ENCODE data around the gene CBX8.
A peak's percentile ranks its signal among the peaks of the same experiment; 100 is the strongest.

The CBX8 gene

GRCh38 chr17:79803421-79803996, 6.6 kb upstream of the CBX8 start:
- no peak for DNase-seq

DNA sequence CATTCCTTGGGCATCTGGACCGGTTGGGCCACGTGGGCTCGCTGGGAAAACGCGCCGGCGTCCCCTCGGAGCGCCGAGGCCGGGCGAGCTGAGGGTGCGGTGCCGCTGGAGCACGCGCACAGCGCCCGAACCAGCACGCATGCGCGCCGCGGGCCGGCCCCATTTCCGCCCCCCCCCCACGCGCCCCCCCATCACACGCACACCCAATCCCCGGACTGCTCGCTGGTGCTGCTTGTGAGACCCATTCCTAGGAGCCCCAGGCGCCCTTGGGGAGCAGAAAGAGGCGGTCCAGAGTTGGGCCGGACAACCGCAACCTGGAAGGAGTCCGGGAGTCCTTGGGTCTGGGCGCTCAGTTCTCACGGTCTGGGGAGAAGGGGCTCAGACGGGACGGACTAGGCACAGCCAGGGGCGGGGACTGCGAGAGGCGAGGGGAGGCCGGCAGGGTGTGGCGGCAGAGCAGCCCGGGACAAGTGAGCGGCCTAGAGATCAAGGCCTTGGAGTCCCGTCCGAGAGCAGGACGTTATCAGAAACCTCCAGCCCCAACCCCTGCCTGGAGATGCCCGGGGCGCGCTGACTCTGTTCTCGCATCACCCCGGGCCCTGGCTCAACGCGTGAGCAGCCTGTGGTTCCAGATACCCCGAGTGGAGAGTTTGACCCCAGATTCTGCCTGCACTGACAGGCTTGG, 6.0 kb upstream of the CBX8 start:
- no peak for DNase-seq

DNA sequence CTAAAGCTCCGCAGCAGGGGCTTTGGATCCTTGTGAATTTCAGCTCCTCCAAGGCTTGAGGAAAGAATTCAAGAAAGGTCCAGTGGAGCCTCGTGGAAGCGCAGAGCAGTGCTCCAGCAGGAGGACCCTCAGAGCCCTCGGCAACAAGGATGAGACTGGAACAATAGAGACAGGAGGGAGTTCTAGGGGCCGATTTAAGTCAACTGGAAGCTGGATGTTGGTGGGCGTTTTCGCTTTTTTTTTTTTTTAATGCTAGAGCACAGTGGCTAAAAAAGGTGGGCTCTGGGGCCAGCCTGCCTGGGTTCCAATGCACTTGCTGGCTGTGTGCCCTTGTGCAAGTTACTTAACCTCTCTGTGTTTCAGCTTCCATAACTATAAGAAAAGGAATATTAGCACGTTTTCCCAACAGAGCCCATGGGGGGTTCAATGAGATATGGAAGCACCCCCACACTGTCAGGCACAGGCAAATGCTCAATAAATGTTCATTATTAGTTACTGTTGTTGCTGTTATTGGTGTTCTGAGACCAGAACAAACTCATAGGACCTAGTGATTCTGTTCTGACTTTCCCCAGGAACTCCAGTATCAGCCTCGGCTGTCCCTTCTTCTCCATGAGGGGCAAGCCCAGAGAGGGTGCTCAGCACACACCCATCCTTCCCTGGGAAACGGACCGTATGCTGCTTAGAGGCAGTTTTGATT, 5.3 kb upstream of the CBX8 start:
- DNase-seq = no peak

- DNase-seq = no peak
Observed at GRCh38 chr17:79801156-79802038, 4.5 kb upstream of the CBX8 start.

DNA sequence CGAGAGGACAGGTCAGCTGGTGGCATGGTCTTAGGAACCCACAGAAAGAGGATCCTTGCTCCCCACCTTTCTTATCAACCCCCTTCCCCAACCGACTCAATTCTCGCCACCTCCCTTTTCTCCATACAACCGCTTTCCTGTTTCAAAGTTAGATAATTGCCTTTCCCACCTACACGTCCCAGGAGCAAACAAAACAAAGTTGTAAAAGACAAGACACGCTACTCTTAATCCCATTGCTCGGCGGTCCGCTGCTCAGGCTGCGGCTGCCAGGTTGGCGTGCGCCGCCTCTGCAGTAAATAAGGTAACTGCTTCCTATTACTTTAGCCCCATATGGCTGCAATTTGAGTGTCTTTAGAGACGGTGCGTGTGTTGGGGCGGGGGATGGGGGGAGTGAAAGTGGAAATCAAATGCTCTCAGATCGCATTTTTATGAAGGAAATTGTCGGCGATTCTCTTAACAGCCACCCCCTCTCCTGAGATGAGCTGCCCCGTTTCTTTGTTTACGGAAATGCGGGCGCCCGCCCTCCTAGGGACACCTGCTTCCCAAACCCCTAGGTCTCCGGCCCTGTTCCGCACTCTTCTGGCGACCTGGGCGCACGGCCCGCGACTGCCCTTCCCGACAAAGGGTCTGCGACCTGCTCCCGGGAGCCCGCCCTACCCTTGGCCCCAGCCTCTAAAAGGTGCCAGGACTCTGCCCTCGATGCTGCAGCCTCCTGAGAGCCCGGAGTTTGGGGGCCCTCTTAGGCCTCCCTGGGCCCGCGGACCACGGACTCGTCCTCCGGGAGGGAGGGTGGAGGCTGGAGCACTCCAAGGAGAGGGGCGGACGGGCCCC, 3.7 kb upstream of the CBX8 start:
- peak; percentile 30 for DNase-seq

DNA sequence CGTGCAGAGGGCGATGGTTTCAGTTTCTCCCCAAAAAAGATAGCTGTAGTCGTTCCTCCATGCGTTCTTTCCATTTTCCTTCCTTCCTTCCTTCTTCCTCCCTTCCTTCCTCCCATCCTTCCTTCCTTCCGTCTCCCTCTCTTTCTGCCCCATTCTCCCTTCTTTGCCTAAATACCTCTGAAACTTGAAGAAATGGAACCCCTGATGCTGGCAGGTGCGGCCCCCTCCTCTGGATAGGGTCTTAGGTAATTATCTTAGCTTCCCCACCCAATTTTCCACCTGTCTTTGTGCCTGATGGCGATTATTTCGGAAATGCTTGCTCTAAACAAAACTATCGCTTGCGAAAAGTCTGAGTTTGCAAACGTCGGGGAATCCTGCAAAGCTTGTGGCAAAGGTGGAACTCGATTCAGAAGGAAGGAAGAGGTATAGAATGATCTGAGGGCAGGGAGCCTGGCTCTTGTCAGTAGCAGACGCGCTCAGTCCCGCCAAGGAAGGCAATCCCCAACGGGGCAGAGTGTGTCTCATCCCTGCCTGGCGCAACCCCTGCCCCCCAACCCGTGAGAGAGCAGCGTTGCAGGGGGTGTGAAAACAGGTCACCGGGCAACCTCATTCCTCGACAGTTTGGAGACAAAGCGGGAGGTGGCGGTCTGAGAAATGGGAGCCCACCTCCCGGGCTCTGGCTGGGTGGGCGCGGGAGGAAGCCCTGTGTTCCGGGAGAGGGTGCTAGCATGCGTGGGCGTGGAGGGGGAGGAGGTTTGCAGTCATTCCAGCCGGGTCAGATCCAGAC, 2.9 kb upstream of the CBX8 start:
- DNase-seq = no peak

DNA sequence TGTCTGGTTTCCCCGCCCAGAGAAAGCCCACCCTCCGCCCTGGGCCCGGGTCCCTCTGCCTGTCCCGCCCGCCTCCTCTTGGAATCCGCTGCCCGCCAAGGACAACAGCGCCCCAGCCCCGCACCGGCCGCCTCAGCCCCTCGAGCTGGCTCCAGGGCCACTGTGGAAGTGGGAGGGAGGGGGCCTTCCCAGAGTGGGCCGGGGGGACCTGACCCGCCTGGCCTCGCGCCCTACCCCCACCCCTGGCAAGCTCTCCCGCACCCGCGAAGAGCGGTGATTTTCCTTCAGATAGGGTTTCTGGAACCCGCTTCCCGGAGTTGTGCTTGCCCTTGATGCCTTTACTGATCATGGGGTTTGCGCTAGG, 2.3 kb upstream of the CBX8 start:
- no peak for DNase-seq

GRCh38 chr17:79798299-79799173, 1.7 kb upstream of the CBX8 start:
- no peak for DNase-seq

GRCh38 chr17:79797492-79798298, 818 bp upstream of the CBX8 start:
- peak; percentile 80 for DNase-seq

- no peak for DNase-seq
Observed at GRCh38 chr17:79796444-79796762, 474 bp downstream of the CBX8 start.

- no peak for DNase-seq
Observed at GRCh38 chr17:79795795-79796443, 958 bp downstream of the CBX8 start.

DNA sequence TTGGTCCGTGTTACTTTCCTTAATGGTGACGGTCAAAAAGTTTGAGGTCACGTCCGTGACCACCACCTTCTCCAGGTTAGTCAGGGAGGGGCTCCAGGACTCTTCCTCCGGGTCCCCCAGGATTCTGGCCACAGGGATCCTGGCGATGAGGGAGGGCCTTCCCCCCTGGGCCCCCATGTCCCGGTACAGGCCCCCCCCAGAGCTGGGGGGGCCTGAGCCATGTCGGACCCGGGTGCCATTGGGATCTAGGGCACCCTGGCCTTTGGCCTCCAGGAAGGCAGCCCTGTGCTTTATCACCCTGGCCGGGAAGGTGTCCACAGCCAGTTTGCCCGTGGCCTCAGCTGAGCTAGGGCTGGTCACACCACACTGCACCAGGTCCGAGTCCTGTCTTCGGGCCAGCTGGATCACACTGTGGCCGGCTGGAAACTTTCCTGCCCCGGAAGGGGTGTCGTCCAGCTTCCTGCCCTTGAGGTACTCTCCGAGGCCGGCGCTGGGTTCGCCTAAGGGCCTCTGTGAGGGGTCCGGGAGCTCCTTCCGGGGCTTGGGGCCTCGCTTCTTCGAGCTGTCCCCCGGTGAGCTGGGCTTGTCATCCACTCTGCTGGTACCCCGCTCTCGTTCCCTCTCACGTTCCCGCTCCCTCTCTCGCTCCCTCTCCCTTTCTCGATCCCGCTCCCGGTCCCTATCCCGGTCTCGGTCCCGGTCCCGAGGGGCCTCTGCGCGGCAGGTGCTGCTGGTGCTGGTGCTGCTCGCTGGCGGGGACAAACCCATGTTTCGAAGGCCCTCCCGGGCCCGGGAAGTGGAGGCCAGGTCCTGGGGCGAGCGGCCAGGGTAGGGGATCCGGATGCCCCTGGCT, 2.0 kb downstream of the CBX8 start:
- DNase-seq = no peak

DNA sequence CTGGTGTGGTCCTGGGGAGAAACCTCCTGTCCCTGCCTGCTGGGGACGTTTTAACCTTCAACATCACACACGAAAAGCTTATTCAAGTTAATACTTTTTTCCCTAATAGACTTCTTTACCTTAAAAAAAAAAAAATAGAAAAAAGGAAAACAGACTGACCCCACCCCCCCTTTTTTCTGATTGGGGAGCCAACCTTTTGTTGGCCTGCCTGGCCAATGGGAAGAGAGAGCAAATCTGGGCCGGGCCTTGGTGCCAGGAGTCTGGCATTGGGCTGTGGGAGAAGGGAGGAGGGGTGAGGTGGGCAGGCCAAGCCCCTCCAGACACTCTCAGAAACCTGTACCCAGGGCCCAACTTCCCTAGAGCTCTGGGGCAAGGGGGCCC, 3.0 kb downstream of the CBX8 start:
- no peak for DNase-seq

GRCh38 chr17:79792984-79793923, 3.6 kb downstream of the CBX8 start:
- DNase-seq = no peak

- no peak for DNase-seq
Observed at GRCh38 chr17:79792341-79792871, 4.5 kb downstream of the CBX8 start.

GRCh38 chr17:79791735-79792161, 5.1 kb downstream of the CBX8 start:
- no peak for DNase-seq

Data from NCI-H1436 (cell line).